ENCODE results near the gene CCS.

Gene CCS

DNA sequence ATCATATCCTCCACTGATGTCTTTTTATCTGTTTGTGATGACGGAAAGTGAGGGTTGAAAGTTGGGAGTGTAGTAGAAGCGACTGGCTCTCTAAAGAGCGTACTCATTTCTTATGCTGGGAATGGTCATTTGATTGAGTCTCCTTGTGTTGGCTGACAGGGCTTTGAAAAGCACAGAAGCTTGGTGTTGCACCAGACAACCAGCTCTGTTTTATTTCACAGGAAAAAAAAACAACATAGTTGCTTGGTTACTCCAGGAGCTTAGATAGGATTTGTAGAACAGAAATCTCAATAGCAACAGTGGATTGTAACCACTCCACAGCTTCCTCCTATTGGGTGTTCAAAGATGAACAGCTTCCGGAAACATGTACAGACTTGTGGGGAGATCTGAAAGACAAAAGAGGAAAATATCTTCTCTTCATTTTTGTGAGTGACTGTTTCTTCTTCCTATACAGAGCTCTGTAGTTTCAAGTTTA lies 26.1 kb downstream of the CCS start:
- TF ChIP-seq CTCF (IDR thresholded peaks at IDR 0.05) = no peak

DNA sequence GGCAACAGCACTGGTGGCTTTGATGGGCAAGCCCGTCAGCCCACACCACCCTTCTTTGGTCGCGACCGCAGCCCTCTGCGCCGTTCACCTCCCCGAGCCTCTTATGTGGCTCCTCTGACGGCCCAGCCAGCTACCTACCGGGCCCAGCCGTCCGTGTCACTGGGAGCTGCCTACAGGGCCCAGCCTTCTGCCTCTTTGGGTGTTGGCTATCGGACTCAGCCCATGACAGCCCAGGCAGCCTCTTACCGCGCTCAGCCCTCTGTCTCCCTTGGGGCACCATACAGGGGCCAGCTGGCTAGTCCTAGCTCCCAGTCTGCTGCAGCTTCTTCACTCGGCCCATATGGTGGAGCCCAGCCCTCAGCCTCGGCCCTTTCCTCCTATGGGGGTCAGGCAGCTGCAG lies 31.5 kb downstream of the CCS start:
- TF ChIP-seq CTCF (IDR thresholded peaks at IDR 0.05) = no peak

- TF ChIP-seq CTCF (IDR thresholded peaks at IDR 0.05) = no peak
Observed at GRCh38 chr11:66625041-66625751, 32.2 kb downstream of the CCS start.

GRCh38 chr11:66625752-66626149 lies 32.8 kb downstream of the CCS start:
- no peak for TF ChIP-seq CTCF (IDR thresholded peaks at IDR 0.05)

- no peak for TF ChIP-seq CTCF (IDR thresholded peaks at IDR 0.05)
Observed at GRCh38 chr11:66626382-66626781, 33.4 kb downstream of the CCS start.

DNA sequence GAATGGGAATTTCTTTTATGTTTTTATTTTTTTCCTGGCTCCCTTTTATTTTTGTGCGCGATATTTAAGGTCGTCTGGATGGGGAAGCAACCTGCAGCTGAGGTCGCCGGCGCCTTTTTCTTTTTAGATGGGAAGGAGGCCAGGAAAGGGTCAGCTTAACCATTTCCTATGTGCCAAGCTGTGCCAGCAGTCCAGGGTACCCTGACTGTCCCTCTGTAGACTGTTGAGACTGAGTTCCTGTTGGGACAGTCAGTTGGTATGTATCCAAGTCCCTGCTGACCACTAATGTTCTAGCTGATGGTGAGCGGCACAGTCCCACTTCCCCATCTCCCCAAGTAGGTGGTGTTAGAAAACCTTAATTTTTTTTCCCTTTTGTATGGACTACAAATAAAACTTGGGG lies 33.9 kb downstream of the CCS start:
- no peak for TF ChIP-seq CTCF (IDR thresholded peaks at IDR 0.05)

- TF ChIP-seq CTCF (IDR thresholded peaks at IDR 0.05) = no peak
Observed at GRCh38 chr11:66628061-66628603, 35.1 kb downstream of the CCS start.

Measured in LNCAP (cell line).